ENCODE measurements around the gene BTNL8.

BTNL8 gene

DNA sequence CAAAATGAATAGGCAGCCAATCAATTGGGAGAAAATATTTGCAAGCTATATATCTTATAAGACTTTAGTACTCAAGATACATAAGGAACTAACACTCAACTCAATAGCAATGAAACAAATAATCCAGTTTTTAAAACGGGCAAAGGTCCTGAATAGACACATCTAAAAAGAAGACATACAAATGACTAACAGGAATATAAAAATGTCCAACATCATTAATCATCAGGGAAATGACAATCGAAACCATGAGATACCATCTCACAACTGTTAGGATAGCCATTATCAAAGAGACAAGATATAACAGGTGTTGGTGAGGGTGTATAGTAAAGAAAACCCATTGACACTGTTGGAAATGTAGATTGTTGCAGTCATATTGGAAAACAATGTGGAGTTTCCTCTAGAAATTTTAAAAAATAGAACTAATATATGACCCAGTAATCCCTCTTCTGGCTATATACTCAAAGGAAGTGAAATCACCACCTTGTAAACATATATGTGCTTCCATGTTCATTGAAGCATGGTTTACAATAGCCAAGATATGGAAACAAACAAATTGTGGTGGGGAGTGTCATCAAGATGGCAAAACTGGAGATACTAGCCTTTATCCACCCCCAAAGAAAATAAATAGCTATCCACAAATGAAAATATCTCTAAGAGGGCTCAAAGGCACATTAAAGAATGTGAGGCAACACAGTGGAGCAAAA lies 75.8 kb downstream of the BTNL8 start:
- no peak for FAIRE-seq

DNA sequence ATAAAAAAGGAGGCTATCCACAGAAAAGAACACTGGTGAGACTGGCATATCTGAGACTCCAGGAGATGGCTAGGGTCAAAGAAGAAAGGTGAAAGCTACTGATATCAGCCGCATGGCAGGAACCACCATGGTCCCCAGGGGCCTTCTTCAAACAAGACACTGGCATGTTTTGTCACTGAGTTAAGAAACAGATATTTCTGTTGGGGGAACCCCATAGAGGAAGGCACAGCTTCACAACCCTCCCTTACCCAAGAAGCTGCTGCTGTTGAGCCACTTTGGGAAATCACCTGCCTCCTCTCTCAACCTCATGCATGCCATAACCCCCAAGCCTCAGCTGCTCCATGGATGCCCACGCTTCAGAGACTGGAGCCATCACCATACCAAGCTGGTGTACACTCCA lies 76.4 kb downstream of the BTNL8 start:
- FAIRE-seq: no peak

DNA sequence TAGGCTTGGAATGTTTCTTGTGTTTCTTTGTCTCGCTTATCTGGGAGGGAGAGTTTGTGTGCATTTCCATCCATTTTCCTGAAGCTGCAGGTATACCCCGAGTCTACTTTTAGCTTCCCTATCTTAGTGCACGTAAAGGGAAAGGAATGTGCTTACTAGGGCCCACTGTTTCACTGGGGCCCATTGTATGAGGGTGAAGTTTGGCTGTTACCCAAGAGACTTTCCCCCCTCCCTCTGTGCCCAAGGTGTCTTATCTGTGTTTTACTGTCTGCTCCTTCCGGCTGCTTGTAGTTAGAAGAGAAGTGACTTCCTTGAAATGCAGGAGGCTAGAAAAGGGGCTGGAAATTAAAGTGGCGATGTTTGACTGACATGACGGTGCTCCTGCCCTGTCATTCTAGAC lies 77.6 kb downstream of the BTNL8 start:
- FAIRE-seq: no peak

GRCh38 chr5:180977852-180978251 lies 78.9 kb downstream of the BTNL8 start:
- no peak for FAIRE-seq

DNA sequence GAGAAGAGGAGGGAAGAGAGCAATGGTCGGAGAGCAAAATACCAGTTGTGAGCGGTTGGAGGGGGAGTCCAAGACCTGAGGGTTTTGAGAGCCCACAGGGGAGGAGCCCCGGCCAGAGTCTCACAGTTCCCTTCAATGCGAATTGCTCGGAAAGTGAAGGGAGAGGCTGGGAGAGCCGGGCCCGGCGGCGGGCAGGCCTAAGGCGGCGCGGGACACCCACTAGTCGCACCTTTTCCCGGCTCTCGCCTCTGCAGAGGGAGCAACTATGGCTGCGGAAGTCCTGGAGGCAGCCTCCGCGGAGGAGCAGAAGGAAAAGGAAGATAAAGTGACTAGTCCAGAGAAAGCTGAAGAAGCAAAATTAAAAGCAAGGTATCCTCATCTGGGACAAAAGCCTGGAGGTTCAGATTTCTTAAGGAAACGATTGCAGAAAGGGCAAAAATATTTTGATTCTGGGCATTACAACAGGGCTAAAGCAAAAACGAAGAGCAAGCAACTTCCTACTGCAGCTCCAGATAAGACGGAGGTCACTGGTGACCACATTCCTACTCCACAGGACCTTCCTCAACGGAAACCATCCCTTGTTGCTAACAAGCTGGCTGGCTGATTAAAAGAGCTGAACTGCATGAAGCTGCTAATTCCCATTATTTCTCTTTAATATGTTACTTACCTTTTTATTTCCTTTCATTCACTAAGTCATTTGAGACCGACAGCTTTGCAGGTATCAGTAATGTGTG lies 83.2 kb downstream of the BTNL8 start:
- FAIRE-seq: no peak

GRCh38 chr5:180988016-180988415 lies 89.1 kb downstream of the BTNL8 start:
- FAIRE-seq: no peak

DNA sequence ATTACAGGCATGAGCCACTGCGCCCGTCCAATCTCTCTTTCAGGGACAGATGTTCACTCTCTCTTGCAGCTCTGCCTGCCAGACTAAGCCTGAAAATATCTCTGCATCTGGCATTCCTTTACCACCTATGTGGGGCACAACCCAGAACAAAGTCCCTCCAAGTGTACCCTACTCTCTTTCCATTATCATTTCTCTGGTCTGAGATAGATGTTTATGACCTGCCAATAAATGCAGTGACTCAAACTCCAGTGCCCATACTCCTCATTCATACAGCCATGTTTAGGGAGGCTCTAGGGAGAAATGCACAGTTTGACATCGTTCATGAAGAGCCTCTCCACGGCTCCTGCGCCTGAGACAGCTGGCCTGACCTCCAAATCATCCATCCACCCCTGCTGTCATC lies 89.6 kb downstream of the BTNL8 start, which contains the start of gene BTNL3:
BTNL3 (plus strand) TSS at position 255 of the 400 bp plus-strand sequence. CDS start 183 bp downstream, outside the sequence.
- no peak for FAIRE-seq

DNA sequence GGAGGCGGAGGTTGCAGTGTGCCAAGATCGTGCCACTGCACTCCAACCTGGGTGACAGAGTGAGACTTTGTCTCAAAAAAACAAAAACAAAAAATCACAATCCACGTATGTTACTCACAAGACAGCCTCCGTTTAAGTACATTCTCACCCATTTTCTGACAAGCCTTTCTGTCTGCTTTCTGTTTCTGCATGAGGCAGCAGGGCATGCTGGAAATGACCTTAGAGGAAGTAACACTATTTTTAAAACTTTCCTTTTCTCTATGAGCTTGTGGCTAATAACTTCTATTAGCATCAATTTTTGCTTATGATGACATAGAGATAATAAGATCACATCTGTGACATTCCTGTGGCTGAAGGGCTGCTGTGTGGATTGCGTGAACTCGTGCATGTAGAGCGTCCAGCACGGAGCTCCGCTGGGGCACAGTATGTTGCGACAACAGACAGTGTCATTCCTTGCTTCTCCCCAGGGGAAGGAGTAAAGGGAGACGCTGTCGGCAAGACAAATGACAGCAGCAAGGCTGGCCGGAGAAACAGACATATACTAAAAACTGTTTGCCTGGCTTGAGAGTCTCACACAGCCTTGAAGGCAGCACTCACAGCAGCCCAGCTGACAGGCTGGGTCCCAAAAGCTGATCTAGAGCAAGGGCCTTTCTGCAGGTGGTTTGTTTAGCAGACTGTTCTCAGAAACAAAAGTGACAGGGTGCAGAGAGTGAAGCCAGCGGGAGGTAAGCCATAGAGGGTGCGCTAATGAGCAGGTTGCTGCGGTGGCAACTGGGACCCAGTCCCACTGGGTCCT lies 91.3 kb downstream of the BTNL8 start:
- FAIRE-seq: no peak

GRCh38 chr5:180990882-180991242 lies 91.9 kb downstream of the BTNL8 start:
- FAIRE-seq: no peak
